Liver (tissue), 9 donors: Measurements from ENCODE around the gene ZNRF2. TPM values are rescaled to one million over a fixed set of nuclear protein-coding genes. Genes with fewer than 3 reads are reported as not detected.

Source experiments
- DNase-seq: peaks from one replicate; pipeline ENCODE4 v3.0.0-alpha.2; 2017; ENCODE audit warnings: low spot score
- H3K27ac ChIP-seq, 2 donors: one replicate each; pipeline ENCODE4 v1.7.0; 2013; ENCODE audit warnings: inconsistent platforms in 2 of 2, low read length in 2 of 2, control low read depth in 1 of 2, low read depth in 1 of 2, mild to moderate bottlenecking in 1 of 2
- H3K27me3 ChIP-seq, 4 donors: one replicate each; pipeline versions ENCODE4 v1.6.1 to v1.7.0; 2013; ENCODE audit warnings: low read length in 3 of 4, inconsistent platforms in 1 of 4, mild to moderate bottlenecking in 1 of 4, moderate library complexity in 1 of 4; ENCODE audit not compliant: control insufficient read depth in 4 of 4, insufficient read depth in 4 of 4
- H3K36me3 ChIP-seq, 4 donors: one replicate each; pipeline versions ENCODE4 v1.6.1 to v1.7.0; 2013; ENCODE audit warnings: low read length in 3 of 4, mild to moderate bottlenecking in 3 of 4, low read depth in 1 of 4, moderate library complexity in 1 of 4; ENCODE audit not compliant: control insufficient read depth in 4 of 4, insufficient read depth in 3 of 4
- H3K4me1 ChIP-seq, 4 donors: one replicate each; pipeline versions ENCODE4 v1.6.1 to v1.7.0; 2013; ENCODE audit warnings: low read length in 3 of 4, mild to moderate bottlenecking in 3 of 4, moderate library complexity in 1 of 4; ENCODE audit not compliant: control insufficient read depth in 4 of 4, insufficient read depth in 4 of 4
- H3K4me3 ChIP-seq, 3 donors: one replicate each; pipeline versions ENCODE4 v1.6.1 to v1.7.0; 2013; ENCODE audit warnings: low read length in 3 of 3, control low read depth in 1 of 3, low read depth in 1 of 3, mild to moderate bottlenecking in 1 of 3
- H3K9ac ChIP-seq, 2 donors: one replicate each; pipeline ENCODE4 v1.7.0; 2013; ENCODE audit warnings: low read length in 2 of 2, mild to moderate bottlenecking in 2 of 2, moderate library complexity in 2 of 2, control low read depth in 1 of 2, low read depth in 1 of 2
- H3K9me3 ChIP-seq, 4 donors: one replicate each; pipeline versions ENCODE4 v1.6.1 to v1.7.0; 2013; ENCODE audit warnings: low read length in 3 of 4; ENCODE audit not compliant: control insufficient read depth in 4 of 4
- EGR1 ChIP-seq, 2 donors: IDR thresholded peaks; 2 replicates each; pipeline ENCODE4 v1.6.1; 2016 to 2018; ENCODE audit warnings: antibody characterized with exemption in 2 of 2, low read depth in 2 of 2
- FOXA1 ChIP-seq: IDR thresholded peaks from 2 replicates; pipeline ENCODE4 v1.6.1; 2016; ENCODE audit warnings: antibody characterized with exemption
- FOXA2 ChIP-seq: IDR thresholded peaks from 2 replicates; pipeline ENCODE4 v1.6.1; 2016; ENCODE audit warnings: antibody characterized with exemption
- GABPA ChIP-seq, 2 donors: IDR thresholded peaks in 1 of 2; conservative IDR thresholded peaks in 1 of 2; 2 replicates each; pipeline ENCODE4 v1.6.1; 2016; ENCODE audit warnings: antibody characterized with exemption in 2 of 2, mild to moderate bottlenecking in 1 of 2, moderate library complexity in 1 of 2
- HNF4G ChIP-seq: IDR thresholded peaks from 2 replicates; pipeline ENCODE4 v1.6.1; 2016; ENCODE audit warnings: antibody characterized with exemption
- JUND ChIP-seq, 2 donors: IDR thresholded peaks; 2 replicates each; pipeline ENCODE4 v1.6.1; 2016; ENCODE audit warnings: antibody characterized with exemption in 2 of 2
- NR2F2 ChIP-seq: IDR thresholded peaks from 2 replicates; pipeline ENCODE4 v1.6.1; 2016; ENCODE audit warnings: antibody characterized with exemption
- RAD21 ChIP-seq, 2 donors: IDR thresholded peaks; 2 replicates each; pipeline ENCODE4 v1.6.1; 2016; ENCODE audit warnings: antibody characterized with exemption in 2 of 2, mild to moderate bottlenecking in 2 of 2
- RXRA ChIP-seq, 2 donors: IDR thresholded peaks; 2 replicates each; pipeline ENCODE4 v1.6.1; 2017 to 2018; ENCODE audit warnings: antibody characterized with exemption in 2 of 2, mild to moderate bottlenecking in 1 of 2
- SP1 ChIP-seq: IDR thresholded peaks from 2 replicates; pipeline ENCODE4 v1.6.1; 2018; ENCODE audit warnings: antibody characterized with exemption, mild to moderate bottlenecking
- TAF1 ChIP-seq: conservative IDR thresholded peaks from 2 replicates; pipeline ENCODE4 v1.6.1; 2016; ENCODE audit warnings: antibody characterized with exemption, mild to moderate bottlenecking
- YY1 ChIP-seq: IDR thresholded peaks from 2 replicates; pipeline ENCODE4 v1.6.1; 2016; ENCODE audit warnings: antibody characterized with exemption, mild to moderate bottlenecking
- WGBS: extraction: QIAGEN DNeasy Blood & Tissue Kit; methylation state at CpG from one replicate; pipeline ENCODE4 v1.1.7; 2013; 5-methylcytosine and 5-hydroxymethylcytosine counted together
- polyA plus RNA-seq, 2 donors: library from polyadenylated mRNA; stranded (reverse) in 1 of 2; unstranded in 1 of 2; fragments of 200-250 nt in 1 of 2; fragments of >200 nt in 1 of 2; fragmentation: Nextera tagmentation in 1 of 2; extraction: Ambion mirVana in 1 of 2; gene quantifications; one replicate each; pipeline versions ENCODE4 v1.2.1 to v1.2.3, GENCODE V29; 2013 to 2015
- total RNA-seq, 2 donors: library from RNA; depleted of rRNA; stranded (reverse); fragments of >200 nt; gene quantifications; one replicate each; pipeline ENCODE4 v1.2.3, GENCODE V29; 2014
- TF ChIP-seq, protein P1 (sequence below): IDR thresholded peaks from 2 replicates; pipeline ENCODE4 v1.6.1; 2016; ENCODE audit warnings: antibody characterized with exemption, mild to moderate bottlenecking
- TF ChIP-seq, protein P2 (sequence below): IDR thresholded peaks from 2 replicates; pipeline ENCODE4 v1.6.1; 2016; ENCODE audit warnings: antibody characterized with exemption
- TF ChIP-seq, protein P3 (sequence below): IDR thresholded peaks from 2 replicates; pipeline ENCODE4 v1.6.1; 2016; ENCODE audit warnings: antibody characterized with exemption
- TF ChIP-seq, protein P4 (sequence below): IDR thresholded peaks from 2 replicates; pipeline ENCODE4 v1.6.1; 2016; ENCODE audit warnings: antibody characterized with exemption
- TF ChIP-seq, protein P5 (sequence below): fragments of 150-350 bp; IDR thresholded peaks from 2 replicates; pipeline ENCODE4 v1.5.1; 2017; ENCODE audit warnings: improper control_type of control experiment, low read depth, low read length; ENCODE audit not compliant: missing input control
- donor health status: healthy.
- donor health status: healthy.
- donor health status: healthy.
- donor health status: healthy.
- donor health status: healthy.

The ZNRF2 gene
- total and polyA plus RNA-seq, 4 donors: 6.9 to 30.0 (median 12.7) TPM

DNA sequence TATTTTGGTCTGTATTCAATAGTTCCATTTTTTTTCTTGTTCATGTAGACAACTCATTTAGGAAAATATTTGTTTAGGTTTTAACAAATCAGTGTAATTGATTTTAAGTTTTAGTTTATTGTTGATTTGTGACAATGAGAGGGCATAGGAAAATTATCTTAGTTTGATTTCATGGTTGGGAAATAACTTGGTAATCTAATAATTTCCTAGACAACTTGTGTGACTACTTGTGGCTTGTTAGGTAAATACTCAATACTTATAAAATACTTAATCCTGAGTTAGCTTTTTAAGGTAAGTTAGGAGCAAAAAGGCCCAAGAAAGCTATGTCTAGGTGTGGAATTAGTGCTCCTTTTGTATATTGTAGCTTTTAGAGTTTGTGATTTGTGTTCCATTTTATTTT, 65.4 kb downstream of the ZNRF2 start:
- TF ChIP-seq, protein P1, sequence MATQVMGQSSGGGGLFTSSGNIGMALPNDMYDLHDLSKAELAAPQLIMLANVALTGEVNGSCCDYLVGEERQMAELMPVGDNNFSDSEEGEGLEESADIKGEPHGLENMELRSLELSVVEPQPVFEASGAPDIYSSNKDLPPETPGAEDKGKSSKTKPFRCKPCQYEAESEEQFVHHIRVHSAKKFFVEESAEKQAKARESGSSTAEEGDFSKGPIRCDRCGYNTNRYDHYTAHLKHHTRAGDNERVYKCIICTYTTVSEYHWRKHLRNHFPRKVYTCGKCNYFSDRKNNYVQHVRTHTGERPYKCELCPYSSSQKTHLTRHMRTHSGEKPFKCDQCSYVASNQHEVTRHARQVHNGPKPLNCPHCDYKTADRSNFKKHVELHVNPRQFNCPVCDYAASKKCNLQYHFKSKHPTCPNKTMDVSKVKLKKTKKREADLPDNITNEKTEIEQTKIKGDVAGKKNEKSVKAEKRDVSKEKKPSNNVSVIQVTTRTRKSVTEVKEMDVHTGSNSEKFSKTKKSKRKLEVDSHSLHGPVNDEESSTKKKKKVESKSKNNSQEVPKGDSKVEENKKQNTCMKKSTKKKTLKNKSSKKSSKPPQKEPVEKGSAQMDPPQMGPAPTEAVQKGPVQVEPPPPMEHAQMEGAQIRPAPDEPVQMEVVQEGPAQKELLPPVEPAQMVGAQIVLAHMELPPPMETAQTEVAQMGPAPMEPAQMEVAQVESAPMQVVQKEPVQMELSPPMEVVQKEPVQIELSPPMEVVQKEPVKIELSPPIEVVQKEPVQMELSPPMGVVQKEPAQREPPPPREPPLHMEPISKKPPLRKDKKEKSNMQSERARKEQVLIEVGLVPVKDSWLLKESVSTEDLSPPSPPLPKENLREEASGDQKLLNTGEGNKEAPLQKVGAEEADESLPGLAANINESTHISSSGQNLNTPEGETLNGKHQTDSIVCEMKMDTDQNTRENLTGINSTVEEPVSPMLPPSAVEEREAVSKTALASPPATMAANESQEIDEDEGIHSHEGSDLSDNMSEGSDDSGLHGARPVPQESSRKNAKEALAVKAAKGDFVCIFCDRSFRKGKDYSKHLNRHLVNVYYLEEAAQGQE: no peak
- no peak for TF ChIP-seq HNF4G
- TF ChIP-seq YY1: no peak
- no peak for TF ChIP-seq RXRA (IDR thresholded peaks at IDR 0.05)
- no peak for TF ChIP-seq RAD21 (IDR thresholded peaks at IDR 0.05)
- TF ChIP-seq, protein P2, sequence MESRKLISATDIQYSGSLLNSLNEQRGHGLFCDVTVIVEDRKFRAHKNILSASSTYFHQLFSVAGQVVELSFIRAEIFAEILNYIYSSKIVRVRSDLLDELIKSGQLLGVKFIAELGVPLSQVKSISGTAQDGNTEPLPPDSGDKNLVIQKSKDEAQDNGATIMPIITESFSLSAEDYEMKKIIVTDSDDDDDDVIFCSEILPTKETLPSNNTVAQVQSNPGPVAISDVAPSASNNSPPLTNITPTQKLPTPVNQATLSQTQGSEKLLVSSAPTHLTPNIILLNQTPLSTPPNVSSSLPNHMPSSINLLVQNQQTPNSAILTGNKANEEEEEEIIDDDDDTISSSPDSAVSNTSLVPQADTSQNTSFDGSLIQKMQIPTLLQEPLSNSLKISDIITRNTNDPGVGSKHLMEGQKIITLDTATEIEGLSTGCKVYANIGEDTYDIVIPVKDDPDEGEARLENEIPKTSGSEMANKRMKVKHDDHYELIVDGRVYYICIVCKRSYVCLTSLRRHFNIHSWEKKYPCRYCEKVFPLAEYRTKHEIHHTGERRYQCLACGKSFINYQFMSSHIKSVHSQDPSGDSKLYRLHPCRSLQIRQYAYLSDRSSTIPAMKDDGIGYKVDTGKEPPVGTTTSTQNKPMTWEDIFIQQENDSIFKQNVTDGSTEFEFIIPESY: no peak
- TF ChIP-seq, protein P3, sequence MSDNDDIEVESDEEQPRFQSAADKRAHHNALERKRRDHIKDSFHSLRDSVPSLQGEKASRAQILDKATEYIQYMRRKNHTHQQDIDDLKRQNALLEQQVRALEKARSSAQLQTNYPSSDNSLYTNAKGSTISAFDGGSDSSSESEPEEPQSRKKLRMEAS: no peak
- no peak for TF ChIP-seq FOXA2
- TF ChIP-seq NR2F2: no peak
- no peak for TF ChIP-seq TAF1
- TF ChIP-seq, protein P4, sequence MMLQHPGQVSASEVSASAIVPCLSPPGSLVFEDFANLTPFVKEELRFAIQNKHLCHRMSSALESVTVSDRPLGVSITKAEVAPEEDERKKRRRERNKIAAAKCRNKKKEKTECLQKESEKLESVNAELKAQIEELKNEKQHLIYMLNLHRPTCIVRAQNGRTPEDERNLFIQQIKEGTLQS: no peak
- no peak for TF ChIP-seq JUND (IDR thresholded peaks at IDR 0.05)
- TF ChIP-seq EGR1 (IDR thresholded peaks at IDR 0.05; ENCODE audit: low read depth in 2 of 2): no peak
- no peak for TF ChIP-seq GABPA (IDR thresholded peaks at IDR 0.05 in 1 of 2, conservative IDR thresholded peaks at IDR 0.05 in 1 of 2)
- TF ChIP-seq SP1: no peak
- no peak for TF ChIP-seq FOXA1
- TF ChIP-seq, protein P5, sequence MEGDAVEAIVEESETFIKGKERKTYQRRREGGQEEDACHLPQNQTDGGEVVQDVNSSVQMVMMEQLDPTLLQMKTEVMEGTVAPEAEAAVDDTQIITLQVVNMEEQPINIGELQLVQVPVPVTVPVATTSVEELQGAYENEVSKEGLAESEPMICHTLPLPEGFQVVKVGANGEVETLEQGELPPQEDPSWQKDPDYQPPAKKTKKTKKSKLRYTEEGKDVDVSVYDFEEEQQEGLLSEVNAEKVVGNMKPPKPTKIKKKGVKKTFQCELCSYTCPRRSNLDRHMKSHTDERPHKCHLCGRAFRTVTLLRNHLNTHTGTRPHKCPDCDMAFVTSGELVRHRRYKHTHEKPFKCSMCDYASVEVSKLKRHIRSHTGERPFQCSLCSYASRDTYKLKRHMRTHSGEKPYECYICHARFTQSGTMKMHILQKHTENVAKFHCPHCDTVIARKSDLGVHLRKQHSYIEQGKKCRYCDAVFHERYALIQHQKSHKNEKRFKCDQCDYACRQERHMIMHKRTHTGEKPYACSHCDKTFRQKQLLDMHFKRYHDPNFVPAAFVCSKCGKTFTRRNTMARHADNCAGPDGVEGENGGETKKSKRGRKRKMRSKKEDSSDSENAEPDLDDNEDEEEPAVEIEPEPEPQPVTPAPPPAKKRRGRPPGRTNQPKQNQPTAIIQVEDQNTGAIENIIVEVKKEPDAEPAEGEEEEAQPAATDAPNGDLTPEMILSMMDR: no peak
- Histone ChIP-seq H3K27me3 (no peaks in the 10 kb centered on the region), H3K36me3 (no peaks in the 10 kb centered on the region), H3K27ac (no peak overlapping the region), H3K9ac (no peak overlapping the region), H3K9me3 (no peaks in the 10 kb centered on the region), H3K4me3 (no peak overlapping the region), H3K4me1 (peaks cover 2 to 4% (median 2%) of the 10 kb centered on the region in 4 donors)
- DNase-seq: no peak

DNA sequence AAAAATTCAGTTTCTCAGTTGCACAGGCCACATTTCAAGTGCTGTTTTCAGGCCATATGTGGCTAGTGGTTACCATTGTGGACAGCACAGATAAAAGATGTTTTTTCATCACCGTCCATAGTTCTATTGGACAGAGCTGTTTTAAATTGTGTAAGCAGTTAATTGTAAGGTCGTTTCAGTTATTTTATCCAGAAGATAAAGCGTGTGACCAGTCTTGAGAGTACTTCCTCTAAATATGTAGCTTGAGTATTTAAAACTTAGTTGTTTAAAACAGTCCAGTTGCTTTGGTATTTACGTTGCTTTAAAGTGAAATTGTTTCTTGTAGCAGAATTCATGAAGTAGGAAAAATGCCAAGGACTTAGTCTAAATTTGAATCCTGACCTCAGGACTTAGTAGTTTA, 66.9 kb downstream of the ZNRF2 start:
- Histone ChIP-seq H3K36me3 (no peaks in the 10 kb centered on the region), H3K4me1 (peaks cover 0 to 4% (median 2%) of the 10 kb centered on the region in 4 donors), H3K27me3 (no peaks in the 10 kb centered on the region), H3K9ac (no peak overlapping the region), H3K9me3 (no peaks in the 10 kb centered on the region), H3K4me3 (no peak overlapping the region), H3K27ac (no peak overlapping the region)
- DNase-seq: no peak
- 68% methylated on average over 4 of the region's 4 CpGs for WGBS
- no peak for TF ChIP-seq RXRA (IDR thresholded peaks at IDR 0.05)
- no peak for TF ChIP-seq FOXA2
- TF ChIP-seq, protein P2: no peak
- TF ChIP-seq, protein P4: no peak
- TF ChIP-seq SP1: no peak
- no peak for TF ChIP-seq FOXA1
- no peak for TF ChIP-seq EGR1 (IDR thresholded peaks at IDR 0.05; ENCODE audit: low read depth in 2 of 2)
- TF ChIP-seq, protein P1: no peak
- TF ChIP-seq YY1: no peak
- TF ChIP-seq GABPA (IDR thresholded peaks at IDR 0.05 in 1 of 2, conservative IDR thresholded peaks at IDR 0.05 in 1 of 2): no peak
- TF ChIP-seq HNF4G: no peak
